KMS-11 (cell line): ENCODE results near the gene TMEM72.
A peak's percentile ranks its signal among the peaks of the same experiment; 100 is the strongest.

Source experiments
- H2AFZ ChIP-seq: fragments of 200-600 bp; sonication (generic); 2 replicates; pipeline ENCODE4 v1.6.1; 2016; ENCODE audit warnings: antibody characterized with exemption, mixed run types, low read depth
- H3K27ac ChIP-seq: fragments of 200-600 bp; sonication (generic); 2 replicates; pipeline ENCODE4 v1.6.1; 2016; ENCODE audit warnings: mild to moderate bottlenecking, mixed run types
- H3K27me3 ChIP-seq: fragments of 200-600 bp; sonication (generic); 2 replicates; pipeline ENCODE4 v1.6.1; 2017; ENCODE audit warnings: mild to moderate bottlenecking, low read depth, mixed run types, moderate library complexity; ENCODE audit not compliant: insufficient read depth
- H3K36me3 ChIP-seq: fragments of 200-600 bp; sonication (generic); 2 replicates; pipeline ENCODE4 v1.6.1; 2017; ENCODE audit warnings: mild to moderate bottlenecking, mixed run types; ENCODE audit not compliant: insufficient read depth
- H3K4me1 ChIP-seq: fragments of 200-600 bp; sonication (generic); 2 replicates; pipeline ENCODE4 v1.6.1; 2016; ENCODE audit warnings: mild to moderate bottlenecking, low read depth, mixed run types; ENCODE audit not compliant: poor library complexity, severe bottlenecking
- H3K4me2 ChIP-seq: fragments of 200-600 bp; sonication (generic); 2 replicates; pipeline ENCODE4 v1.7.0; 2016; ENCODE audit warnings: mild to moderate bottlenecking, mixed run types
- H3K4me3 ChIP-seq: fragments of 200-600 bp; sonication (generic); IDR thresholded peaks from 2 replicates; pipeline ENCODE4 v1.6.1; 2017; ENCODE audit warnings: low read depth, low read length, mixed read lengths; ENCODE audit not compliant: insufficient read depth
- H3K79me2 ChIP-seq: fragments of 200-600 bp; sonication (generic); 2 replicates; pipeline ENCODE4 v1.6.1; 2016; ENCODE audit warnings: low read depth, mixed run types; ENCODE audit not compliant: insufficient read depth
- H3K9ac ChIP-seq: fragments of 200-600 bp; sonication (generic); 2 replicates; pipeline ENCODE4 v1.6.1; 2016; ENCODE audit warnings: mild to moderate bottlenecking, mixed run types
- H4K20me1 ChIP-seq: fragments of 200-600 bp; sonication (generic); 2 replicates; pipeline ENCODE4 v1.6.1; 2016; ENCODE audit warnings: mild to moderate bottlenecking, mixed run types; ENCODE audit not compliant: insufficient read depth
- TF ChIP-seq, protein P1 (sequence below): fragments of 200-600 bp; sonication (generic); conservative IDR thresholded peaks from 2 replicates; pipeline ENCODE4 v1.6.1; 2017; ENCODE audit warnings: low read depth, mild to moderate bottlenecking, antibody characterized with exemption, low read length, moderate library complexity, mixed read lengths

The TMEM72 gene

GRCh38 chr10:44880090-44880715 lies 30.9 kb upstream of the TMEM72 start:
- Histone ChIP-seq H3K4me1 (peaks cover 37% of the 10 kb centered on the region), H3K9ac (no peak overlapping the region), H3K4me2 (no peak overlapping the region), H2AFZ (no peak overlapping the region), H4K20me1 (no peaks in the 10 kb centered on the region), H3K27me3 (no peaks in the 10 kb centered on the region), H3K4me3 (no peak overlapping the region), H3K36me3 (no peaks in the 10 kb centered on the region), H3K27ac (no peak overlapping the region), H3K79me2 (no peaks in the 10 kb centered on the region)
- TF ChIP-seq, protein P1, sequence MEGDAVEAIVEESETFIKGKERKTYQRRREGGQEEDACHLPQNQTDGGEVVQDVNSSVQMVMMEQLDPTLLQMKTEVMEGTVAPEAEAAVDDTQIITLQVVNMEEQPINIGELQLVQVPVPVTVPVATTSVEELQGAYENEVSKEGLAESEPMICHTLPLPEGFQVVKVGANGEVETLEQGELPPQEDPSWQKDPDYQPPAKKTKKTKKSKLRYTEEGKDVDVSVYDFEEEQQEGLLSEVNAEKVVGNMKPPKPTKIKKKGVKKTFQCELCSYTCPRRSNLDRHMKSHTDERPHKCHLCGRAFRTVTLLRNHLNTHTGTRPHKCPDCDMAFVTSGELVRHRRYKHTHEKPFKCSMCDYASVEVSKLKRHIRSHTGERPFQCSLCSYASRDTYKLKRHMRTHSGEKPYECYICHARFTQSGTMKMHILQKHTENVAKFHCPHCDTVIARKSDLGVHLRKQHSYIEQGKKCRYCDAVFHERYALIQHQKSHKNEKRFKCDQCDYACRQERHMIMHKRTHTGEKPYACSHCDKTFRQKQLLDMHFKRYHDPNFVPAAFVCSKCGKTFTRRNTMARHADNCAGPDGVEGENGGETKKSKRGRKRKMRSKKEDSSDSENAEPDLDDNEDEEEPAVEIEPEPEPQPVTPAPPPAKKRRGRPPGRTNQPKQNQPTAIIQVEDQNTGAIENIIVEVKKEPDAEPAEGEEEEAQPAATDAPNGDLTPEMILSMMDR = no peak

- H3K27me3 ChIP-seq = no peaks in the 10 kb centered on the region
- no peaks in the 10 kb centered on the region for H4K20me1 ChIP-seq
- peak overlapping the region; percentile 53 for H3K27ac ChIP-seq
- peak overlapping the region; percentile 64 for H3K4me2 ChIP-seq
- H3K4me3 ChIP-seq = no peak overlapping the region
- TF ChIP-seq, protein P1 = no peak
- no peak overlapping the region; the same call in 1 of the 2 replicates for H3K9ac ChIP-seq
- H3K36me3 ChIP-seq = no peaks in the 10 kb centered on the region
- peak overlapping the region; percentile 78; the same call in 1 of the 2 replicates for H2AFZ ChIP-seq
- H3K4me1 ChIP-seq = peaks cover 40% of the 10 kb centered on the region
- H3K79me2 ChIP-seq = no peaks in the 10 kb centered on the region
These were observed 29.5 kb upstream of the TMEM72 start for GRCh38 chr10:44881649-44882048.

GRCh38 chr10:44882166-44882720 lies 28.9 kb upstream of the TMEM72 start:
- H2AFZ ChIP-seq = peak overlapping the region; percentile 78
- peak overlapping the region; percentile 64 for H3K4me2 ChIP-seq
- H3K4me1 ChIP-seq = peaks cover 40% of the 10 kb centered on the region
- no peak overlapping the region for H3K4me3 ChIP-seq
- TF ChIP-seq, protein P1 = no peak
- H4K20me1 ChIP-seq = no peaks in the 10 kb centered on the region
- peak overlapping the region; percentile 53 for H3K27ac ChIP-seq
- no peak overlapping the region; the same call in 1 of the 2 replicates for H3K9ac ChIP-seq
- no peaks in the 10 kb centered on the region for H3K27me3 ChIP-seq
- H3K36me3 ChIP-seq = no peaks in the 10 kb centered on the region
- no peaks in the 10 kb centered on the region for H3K79me2 ChIP-seq

DNA sequence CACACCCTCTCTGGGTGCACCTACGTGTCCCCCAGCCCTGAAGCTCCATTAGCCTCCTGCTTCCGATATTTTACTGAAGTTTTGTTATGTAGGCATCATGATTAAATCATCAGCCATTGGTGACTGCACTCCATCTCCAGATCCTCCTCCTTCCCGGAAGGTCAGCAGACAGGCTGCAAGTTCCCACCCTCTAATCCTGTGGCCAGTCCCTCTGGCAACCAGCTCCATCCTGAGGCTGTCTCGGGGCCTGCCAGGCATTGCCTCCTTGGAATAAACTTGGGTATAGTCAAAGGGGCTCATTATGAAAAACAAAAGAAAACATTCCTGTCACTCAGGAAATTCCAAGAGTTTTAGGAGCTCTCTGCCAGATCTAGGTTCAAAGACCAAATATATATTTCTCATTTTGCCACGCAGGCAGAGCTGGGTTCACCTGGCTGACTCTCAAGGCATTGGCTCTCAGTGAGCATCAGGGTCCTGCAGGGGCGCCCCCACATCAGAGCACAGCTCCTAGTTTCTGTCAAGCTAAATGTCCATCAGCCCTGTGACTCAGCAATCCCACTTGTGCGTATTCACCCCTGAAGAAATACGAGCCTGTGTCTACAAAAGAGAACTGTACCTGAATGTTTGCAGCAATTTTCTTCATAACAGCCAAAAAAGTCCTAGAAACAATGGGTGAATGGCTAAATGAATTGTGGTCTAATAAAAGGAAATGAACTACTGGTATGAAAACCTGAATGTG lies 27.4 kb upstream of the TMEM72 start:
- H3K4me3 ChIP-seq = no peak overlapping the region
- H3K79me2 ChIP-seq = no peaks in the 10 kb centered on the region
- H3K9ac ChIP-seq = no peak overlapping the region
- H3K4me2 ChIP-seq = no peak overlapping the region
- no peaks in the 10 kb centered on the region for H3K36me3 ChIP-seq
- H3K27me3 ChIP-seq = no peaks in the 10 kb centered on the region
- no peaks in the 10 kb centered on the region for H4K20me1 ChIP-seq
- H3K4me1 ChIP-seq = peaks cover 35% of the 10 kb centered on the region
- TF ChIP-seq, protein P1 = no peak
- no peak overlapping the region for H2AFZ ChIP-seq
- no peak overlapping the region for H3K27ac ChIP-seq
